Stimulated activated naive CD8-positive, alpha-beta T cell treated with anti-CD3 and anti-CD28 coated beads, Interleukin-15, Interleukin-2, amounts not matched to agents 100 ng/mL and 50 ng/mL, for 24 hours (primary cell): ENCODE data around the gene KIF16B.

Source experiments
- H3K27ac Mint-ChIP-seq: one replicate; pipeline ENCODE4 v1.8.0; 2021; ENCODE audit warnings: mild to moderate bottlenecking, mixed read lengths
- H3K27me3 Mint-ChIP-seq: one replicate; pipeline ENCODE4 v1.8.0; 2021; ENCODE audit warnings: mixed read lengths
- H3K36me3 Mint-ChIP-seq: one replicate; pipeline ENCODE4 v1.8.0; 2021; ENCODE audit warnings: low read depth, mixed read lengths
- H3K4me1 Mint-ChIP-seq: one replicate; pipeline ENCODE4 v1.8.0; 2021; ENCODE audit warnings: low read depth, mixed read lengths
- H3K4me3 Mint-ChIP-seq: one replicate; pipeline ENCODE4 v1.8.0; 2021; ENCODE audit warnings: mild to moderate bottlenecking, mixed read lengths
- H3K9me3 Mint-ChIP-seq: one replicate; pipeline ENCODE4 v1.8.0; 2021; ENCODE audit warnings: mixed read lengths

Gene KIF16B

DNA sequence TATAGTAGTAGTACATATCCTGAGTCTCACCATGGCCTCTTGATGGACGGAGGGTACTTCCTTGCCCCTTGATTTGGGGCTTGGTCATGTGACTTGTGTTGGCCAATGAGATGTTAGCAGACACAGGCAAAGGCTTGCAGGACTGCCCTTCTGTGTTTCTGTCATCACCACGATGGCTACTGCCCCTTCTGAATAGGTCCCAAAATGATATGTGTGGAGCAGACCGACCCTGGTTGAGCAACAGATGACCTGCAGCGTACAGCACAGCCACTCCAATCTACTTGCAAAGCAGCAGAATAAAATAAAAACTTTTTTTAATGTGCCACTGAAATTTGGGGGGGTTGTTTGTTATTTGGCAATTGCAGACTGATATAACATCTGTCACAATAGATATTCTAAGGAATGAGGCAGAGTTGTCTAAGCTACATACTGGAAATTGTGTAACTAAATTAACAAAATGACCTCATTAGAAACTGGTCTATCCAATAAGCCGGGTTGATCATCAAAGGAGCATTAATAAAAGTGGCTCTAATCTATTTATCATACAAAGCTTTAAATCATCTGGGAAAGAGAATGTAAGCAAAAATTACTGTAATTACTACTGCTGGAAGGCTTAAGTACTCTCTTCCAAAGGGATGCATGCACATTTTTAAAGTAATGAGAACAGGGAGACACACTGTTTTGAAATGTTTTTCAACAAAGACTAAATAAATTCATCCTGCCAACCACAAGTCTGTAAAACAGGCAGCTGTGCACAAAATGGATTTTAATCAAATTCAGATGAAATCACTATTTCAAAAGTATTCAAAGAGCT lies 209.5 kb downstream of the KIF16B start:
- Mint-ChIP-seq H3K9me3 (no peaks in the 10 kb centered on the region), H3K4me3 (no peak overlapping the region), H3K36me3 (peaks cover 12% of the 10 kb centered on the region)

DNA sequence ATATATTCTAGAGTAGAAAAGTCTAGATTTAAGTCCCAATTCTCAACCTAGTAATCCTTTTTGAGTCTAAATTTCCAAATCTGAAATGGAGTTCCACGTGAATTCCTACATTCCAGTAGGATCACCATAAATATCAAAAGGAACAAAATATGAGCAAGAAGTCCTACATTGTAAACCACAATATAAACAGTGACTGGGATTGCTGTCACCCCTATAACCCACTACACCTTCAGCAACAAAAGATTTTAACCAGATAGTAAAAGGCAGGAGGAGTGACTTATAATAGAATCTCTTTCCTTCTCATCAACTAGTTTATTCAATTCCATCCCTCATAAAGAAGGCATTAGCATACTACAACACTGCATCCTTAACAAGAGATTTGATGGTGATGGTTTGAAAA lies 210.6 kb downstream of the KIF16B start:
- H3K36me3 Mint-ChIP-seq, result peaks cover 7% of the 10 kb centered on the region
- no peak overlapping the region for H3K4me3 Mint-ChIP-seq
- no peaks in the 10 kb centered on the region for H3K9me3 Mint-ChIP-seq

More for the DNA sequence above, 209.5 kb downstream of the KIF16B start:
- H3K4me1 Mint-ChIP-seq, result no peaks in the 10 kb centered on the region
- no peak overlapping the region for H3K27ac Mint-ChIP-seq
- H3K27me3 Mint-ChIP-seq, result no peaks in the 10 kb centered on the region

DNA sequence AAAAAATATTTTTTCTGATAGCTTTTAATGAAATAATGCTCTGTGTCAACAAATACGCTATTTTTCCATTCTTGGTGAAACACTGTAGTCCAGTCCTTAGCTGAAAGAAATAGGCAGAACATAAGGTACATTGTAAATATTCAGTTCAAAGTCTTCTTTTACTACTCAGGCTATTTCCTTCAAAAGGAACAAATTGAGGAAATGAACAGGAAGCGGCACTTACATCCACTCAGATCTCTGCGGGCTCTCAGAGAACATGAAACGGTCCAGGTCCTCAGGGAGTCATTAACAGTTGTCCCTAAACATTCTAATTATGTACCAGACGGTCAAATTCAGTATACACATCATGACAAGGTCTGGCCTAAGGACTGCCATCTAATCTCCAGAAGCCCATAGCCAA lies 212.6 kb downstream of the KIF16B start:
- H3K9me3 Mint-ChIP-seq, result no peaks in the 10 kb centered on the region
- H3K4me1 Mint-ChIP-seq, result no peaks in the 10 kb centered on the region
- H3K36me3 Mint-ChIP-seq, result no peaks in the 10 kb centered on the region
- no peak overlapping the region for H3K4me3 Mint-ChIP-seq
- H3K27ac Mint-ChIP-seq, result no peak overlapping the region
- no peaks in the 10 kb centered on the region for H3K27me3 Mint-ChIP-seq

More for the DNA sequence above, 210.6 kb downstream of the KIF16B start:
- Mint-ChIP-seq H3K27me3 (no peaks in the 10 kb centered on the region), H3K4me1 (no peaks in the 10 kb centered on the region), H3K27ac (no peak overlapping the region)

DNA sequence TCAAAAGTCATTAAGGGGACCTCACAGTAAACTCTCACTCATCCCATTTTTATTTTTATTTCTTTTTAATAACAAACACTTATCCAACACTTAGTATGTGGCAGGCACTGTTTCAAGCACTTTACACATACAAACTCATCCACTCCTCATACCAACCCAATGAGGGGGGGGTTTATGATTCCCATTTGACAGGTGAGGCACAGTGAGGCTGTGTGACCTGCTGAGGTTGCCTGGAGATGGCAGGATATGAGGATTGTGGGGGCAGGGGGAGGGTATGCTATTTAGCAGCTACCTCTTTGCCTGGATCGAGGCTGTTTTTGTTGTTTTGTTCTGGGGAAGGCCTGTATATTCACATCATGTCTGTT lies 219.8 kb downstream of the KIF16B start:
- Mint-ChIP-seq H3K27me3 (no peaks in the 10 kb centered on the region), H3K4me1 (no peaks in the 10 kb centered on the region), H3K4me3 (no peak overlapping the region), H3K27ac (no peak overlapping the region), H3K9me3 (no peaks in the 10 kb centered on the region), H3K36me3 (no peaks in the 10 kb centered on the region)

DNA sequence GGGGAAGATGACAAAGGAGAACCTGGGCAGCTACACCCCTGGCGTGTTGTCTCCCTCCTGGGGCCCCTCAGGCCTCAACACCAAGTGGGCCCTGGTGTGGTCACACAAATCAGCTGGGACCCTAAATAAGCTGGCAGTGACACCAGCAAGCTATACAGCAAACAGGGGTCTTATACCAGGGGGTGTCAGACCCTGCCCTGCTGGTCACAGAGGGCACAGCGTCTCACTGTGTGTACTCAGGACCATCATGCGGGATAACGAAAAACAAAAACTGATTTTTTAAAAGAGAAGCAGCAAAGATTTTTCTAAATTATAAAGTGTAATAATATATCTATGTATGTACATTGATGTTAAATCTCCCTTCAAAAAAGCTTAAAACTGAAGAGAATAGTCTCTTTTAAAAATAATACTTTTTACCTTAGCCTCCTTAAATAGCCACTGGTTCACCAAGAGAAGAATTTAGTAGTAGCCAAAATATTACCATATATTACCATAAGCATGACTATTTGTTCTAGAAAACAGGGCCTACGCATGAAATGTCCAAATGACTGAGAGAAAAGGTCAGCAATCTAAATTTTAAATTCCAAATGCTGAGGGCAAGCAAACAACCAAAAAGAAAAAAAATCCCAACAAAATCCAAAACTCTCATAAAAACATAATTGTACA lies 220.4 kb downstream of the KIF16B start:
- no peak overlapping the region for H3K27ac Mint-ChIP-seq
- no peaks in the 10 kb centered on the region for H3K4me1 Mint-ChIP-seq
- H3K4me3 Mint-ChIP-seq, result no peak overlapping the region
- no peaks in the 10 kb centered on the region for H3K9me3 Mint-ChIP-seq
- no peaks in the 10 kb centered on the region for H3K27me3 Mint-ChIP-seq
- H3K36me3 Mint-ChIP-seq, result peaks cover 4% of the 10 kb centered on the region

DNA sequence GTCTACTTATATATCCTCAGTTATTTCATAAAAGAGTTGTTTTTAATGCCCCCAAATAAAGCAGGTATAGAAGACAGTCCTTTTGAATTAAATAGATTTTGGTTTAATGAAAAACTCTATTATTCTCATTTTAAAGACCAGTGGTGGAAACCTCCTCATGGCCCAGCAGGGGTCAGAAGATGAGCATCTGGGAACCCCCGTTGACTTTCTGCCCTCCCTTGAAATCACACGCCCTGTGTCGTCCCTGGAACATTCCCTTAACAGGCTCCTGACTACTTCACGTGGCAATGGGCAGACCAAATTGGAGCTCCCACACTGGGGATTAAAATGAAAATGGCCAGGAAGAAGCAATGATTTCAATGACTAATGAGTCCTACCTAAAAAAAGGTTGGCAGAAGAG lies 220.9 kb downstream of the KIF16B start:
- Mint-ChIP-seq H3K9me3 (no peaks in the 10 kb centered on the region), H3K4me1 (no peaks in the 10 kb centered on the region), H3K27ac (no peak overlapping the region), H3K27me3 (no peaks in the 10 kb centered on the region), H3K36me3 (peaks cover 6% of the 10 kb centered on the region), H3K4me3 (no peak overlapping the region)

DNA sequence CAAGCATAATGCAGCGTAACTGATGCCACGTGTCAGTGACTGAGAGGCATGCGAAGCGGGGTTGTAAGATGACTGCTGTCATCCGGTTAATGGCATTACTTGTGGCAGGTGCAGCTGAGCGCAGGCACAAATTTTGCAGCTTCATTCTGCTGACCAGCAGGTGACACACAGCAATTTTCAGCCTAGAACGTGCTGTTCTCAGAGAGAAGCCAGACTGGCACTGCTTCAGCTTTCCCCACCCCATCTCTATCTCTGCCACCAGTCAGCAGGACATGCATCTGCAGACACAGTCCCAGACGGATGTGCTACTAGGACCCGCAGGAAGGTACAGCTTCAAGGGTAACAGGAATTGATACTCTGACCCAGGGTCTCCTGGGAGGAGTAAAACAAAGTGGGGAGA lies 221.8 kb downstream of the KIF16B start:
- no peaks in the 10 kb centered on the region for H3K4me1 Mint-ChIP-seq
- H3K27me3 Mint-ChIP-seq, result no peaks in the 10 kb centered on the region
- H3K9me3 Mint-ChIP-seq, result no peaks in the 10 kb centered on the region
- no peak overlapping the region for H3K4me3 Mint-ChIP-seq
- no peak overlapping the region for H3K27ac Mint-ChIP-seq
- H3K36me3 Mint-ChIP-seq, result peaks cover 6% of the 10 kb centered on the region

DNA sequence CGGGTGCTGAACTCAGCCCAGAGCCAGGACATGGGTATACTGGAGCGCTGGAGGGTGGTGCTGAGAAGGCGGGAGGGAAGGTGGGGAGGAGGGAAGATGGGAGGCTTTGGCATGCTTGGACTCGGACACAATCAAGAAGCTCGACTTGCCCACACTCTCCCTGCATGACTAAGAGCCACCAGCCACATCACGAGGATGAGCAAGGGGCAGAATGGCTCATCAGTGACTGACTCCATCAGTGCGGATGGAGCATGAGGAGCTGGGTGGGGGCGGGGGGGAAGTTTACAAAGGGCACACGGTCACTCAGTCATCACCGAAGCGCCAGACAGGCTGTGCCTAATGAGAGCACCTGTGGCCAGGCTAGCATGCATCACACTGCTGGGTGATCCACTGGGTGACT lies 222.8 kb downstream of the KIF16B start:
- H3K36me3 Mint-ChIP-seq, result peaks cover 6% of the 10 kb centered on the region
- H3K27me3 Mint-ChIP-seq, result no peaks in the 10 kb centered on the region
- H3K4me1 Mint-ChIP-seq, result no peaks in the 10 kb centered on the region
- H3K9me3 Mint-ChIP-seq, result no peaks in the 10 kb centered on the region
- H3K4me3 Mint-ChIP-seq, result no peak overlapping the region
- no peak overlapping the region for H3K27ac Mint-ChIP-seq

DNA sequence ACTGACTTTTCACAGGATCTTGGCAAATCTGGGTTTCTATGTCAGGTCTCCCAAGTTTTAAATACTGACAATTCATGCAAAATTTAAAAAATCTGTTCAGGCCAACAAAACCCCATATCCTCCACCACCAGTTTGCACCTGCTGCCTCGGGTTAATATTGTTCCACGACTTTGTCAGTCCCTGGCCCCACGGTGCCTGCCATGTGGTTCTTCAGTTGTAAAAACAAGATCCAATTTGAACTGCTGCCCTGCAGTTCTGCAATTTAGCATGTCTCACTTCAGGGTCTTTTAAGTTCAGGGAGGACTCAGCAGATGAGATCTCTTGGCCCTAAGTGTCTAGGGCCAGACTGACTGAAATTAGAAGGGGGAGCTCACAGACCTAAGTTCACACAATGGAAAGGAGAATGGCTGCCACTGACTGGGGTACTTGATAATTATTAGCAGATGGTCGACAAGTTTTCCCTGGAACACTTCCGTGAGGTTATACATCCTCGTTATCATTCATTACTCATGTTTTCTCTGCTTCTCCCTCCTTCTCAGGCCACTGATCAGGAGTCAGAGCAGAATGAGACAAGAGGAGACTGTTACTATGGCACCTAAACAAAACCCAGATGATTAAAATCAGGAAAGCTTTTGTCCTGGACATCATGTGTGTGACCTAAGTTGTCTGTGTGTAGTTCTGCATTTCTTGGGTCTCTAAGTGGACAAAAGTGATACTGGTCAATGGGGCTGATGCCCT lies 223.6 kb downstream of the KIF16B start:
- Mint-ChIP-seq H3K27me3 (no peaks in the 10 kb centered on the region), H3K4me3 (no peak overlapping the region), H3K9me3 (no peaks in the 10 kb centered on the region), H3K36me3 (peaks cover 6% of the 10 kb centered on the region), H3K4me1 (no peaks in the 10 kb centered on the region), H3K27ac (no peak overlapping the region)

DNA sequence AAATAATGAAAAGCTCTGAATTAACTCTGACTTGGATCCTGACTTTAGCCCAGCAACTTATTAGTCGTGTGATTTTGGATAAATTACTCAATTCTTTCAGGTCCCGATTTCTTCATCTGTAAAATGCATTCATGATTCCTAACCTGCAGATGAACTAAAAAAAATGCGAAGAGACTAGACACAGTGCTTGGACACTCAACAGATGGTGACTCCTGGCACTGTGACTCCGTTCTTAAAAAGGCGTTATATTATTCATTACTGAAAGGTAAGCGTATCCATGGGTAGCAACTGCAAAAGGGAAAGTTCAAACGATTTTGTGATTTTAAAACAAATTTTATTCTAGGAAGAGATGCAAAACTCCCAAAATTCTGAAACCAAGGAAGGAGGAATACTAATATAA lies 226.3 kb downstream of the KIF16B start:
- Mint-ChIP-seq H3K27me3 (no peaks in the 10 kb centered on the region), H3K4me3 (no peak overlapping the region), H3K27ac (no peak overlapping the region), H3K4me1 (no peaks in the 10 kb centered on the region), H3K9me3 (no peaks in the 10 kb centered on the region), H3K36me3 (peaks cover 6% of the 10 kb centered on the region)

DNA sequence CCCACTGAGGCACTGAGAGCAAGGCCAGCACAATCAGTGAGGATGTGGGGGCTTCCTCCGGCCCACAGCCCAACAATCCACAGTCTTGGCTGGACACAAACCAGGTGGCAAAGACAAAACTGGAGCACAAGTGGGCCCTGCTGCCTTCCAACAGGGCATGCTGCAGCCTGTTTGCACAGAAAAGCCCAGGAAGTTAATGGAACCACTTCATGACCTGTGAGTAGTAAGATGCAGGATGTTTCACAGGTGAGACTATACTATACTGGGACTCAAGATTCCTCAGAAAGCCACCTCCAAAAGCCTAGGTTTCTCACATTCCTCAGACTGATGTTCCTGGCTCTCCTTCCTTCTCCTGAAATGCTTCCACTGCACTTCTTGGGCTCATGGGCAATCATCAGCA lies 235.5 kb downstream of the KIF16B start:
- Mint-ChIP-seq H3K9me3 (peaks cover 7% of the 10 kb centered on the region), H3K27me3 (no peaks in the 10 kb centered on the region), H3K27ac (no peak overlapping the region), H3K4me1 (no peaks in the 10 kb centered on the region), H3K4me3 (no peak overlapping the region), H3K36me3 (peaks cover 29% of the 10 kb centered on the region)

DNA sequence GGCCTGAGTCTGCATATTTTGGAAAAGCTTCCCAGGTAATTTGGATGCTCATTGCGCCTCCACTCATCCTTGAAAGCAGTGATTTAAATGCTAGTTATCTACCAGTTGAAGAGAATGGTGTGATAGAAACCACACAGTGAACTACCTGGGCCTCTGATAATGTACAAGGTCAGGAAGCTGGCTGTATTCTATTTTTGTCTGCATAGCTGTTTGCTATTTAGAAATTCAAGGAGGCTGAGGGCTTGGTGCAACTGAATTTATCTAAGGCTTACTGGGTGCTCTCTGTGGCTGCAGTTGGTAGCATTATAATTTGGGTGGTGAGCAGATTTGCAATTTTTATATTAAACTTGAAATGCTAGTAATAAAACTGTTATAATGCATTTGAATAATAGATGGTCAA lies 245.6 kb downstream of the KIF16B start:
- no peak overlapping the region for H3K4me3 Mint-ChIP-seq
- no peaks in the 10 kb centered on the region for H3K27me3 Mint-ChIP-seq
- H3K36me3 Mint-ChIP-seq, result peaks cover 40% of the 10 kb centered on the region
- no peak overlapping the region for H3K27ac Mint-ChIP-seq
- no peaks in the 10 kb centered on the region for H3K4me1 Mint-ChIP-seq
- peaks cover 5% of the 10 kb centered on the region for H3K9me3 Mint-ChIP-seq

DNA sequence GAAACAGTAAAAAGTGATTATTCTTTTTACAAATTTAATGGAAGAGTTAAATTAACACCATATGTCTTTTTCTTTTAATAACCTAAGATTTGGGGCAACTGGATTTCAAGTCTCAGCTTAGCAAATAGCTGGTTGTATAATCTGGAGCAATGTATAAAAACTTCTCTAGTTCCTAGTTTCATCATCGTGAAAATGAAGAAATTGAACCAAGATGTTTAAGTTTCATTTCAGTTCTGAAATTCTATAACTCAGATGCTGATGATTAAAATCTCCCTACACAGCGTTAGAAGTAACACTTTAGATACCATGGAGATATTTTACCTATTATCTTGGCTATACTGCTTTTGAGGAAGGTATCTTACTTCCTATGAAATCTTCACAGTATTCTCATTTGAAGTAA lies 252.0 kb downstream of the KIF16B start:
- Mint-ChIP-seq H3K36me3 (peaks cover 13% of the 10 kb centered on the region), H3K4me3 (no peak overlapping the region), H3K9me3 (peaks cover 5% of the 10 kb centered on the region), H3K27ac (no peak overlapping the region), H3K4me1 (peaks cover 8% of the 10 kb centered on the region), H3K27me3 (no peaks in the 10 kb centered on the region)

DNA sequence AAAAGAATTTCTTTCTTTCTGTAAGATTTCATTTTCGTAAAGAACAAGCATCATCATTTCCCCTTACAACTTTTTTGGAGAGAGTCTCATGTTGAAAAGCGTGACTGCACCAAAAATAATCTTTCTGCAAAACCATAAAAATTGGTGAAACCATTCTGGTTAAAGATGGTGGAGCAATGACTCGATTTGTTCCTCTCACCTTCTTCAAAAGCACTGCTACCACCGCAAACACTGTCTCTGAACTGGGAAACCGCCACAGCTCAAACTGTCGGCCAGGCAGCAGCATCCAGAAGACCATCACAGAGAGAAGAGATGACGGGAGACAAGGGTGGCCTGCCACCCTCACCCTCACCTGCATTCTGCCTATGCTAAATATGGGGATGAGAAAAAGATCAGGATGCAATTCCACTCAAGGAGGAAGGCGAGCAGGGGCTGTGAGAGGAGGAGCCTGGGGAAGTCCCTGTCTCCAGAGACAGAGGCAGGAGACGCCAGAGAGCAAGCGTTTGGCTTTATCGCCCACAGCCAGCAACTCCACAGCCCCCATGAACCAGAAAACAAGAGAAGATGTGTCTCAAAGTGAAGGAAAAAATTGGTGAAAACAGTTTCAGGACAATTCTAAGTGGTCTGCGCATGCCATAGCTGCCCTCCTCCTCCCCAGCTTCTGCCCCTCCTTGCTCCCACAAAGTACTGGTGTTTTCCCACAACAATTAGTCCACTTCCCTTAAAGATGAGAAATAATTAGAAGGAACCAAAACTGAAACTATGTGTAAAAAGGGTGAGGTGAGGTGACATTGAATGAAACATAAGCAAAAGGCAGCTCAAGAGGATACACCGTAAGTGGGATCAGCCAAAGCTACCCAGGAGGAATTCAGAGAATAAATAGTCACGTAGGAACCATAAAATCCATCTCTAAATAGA lies 255.5 kb downstream of the KIF16B start:
- Mint-ChIP-seq H3K9me3 (no peaks in the 10 kb centered on the region), H3K36me3 (peaks cover 10% of the 10 kb centered on the region), H3K4me1 (peaks cover 13% of the 10 kb centered on the region), H3K27me3 (no peaks in the 10 kb centered on the region), H3K4me3 (no peak overlapping the region), H3K27ac (no peak overlapping the region)
